Sigmoid colon (tissue), 7 donors: Measurements from ENCODE around the gene ABAT. TPM values are rescaled to one million over a fixed set of nuclear protein-coding genes. Genes with fewer than 3 reads are reported as not detected.

Source experiments
- DNase-seq: peaks from one replicate; pipeline ENCODE4 v3.0.0-alpha.2; 2019
- H3K27ac ChIP-seq, 4 donors: fragments of 200-600 bp; sonication (generic); one replicate each; pipeline ENCODE4 v1.5.1; 2016 to 2019; ENCODE audit warnings: mild to moderate bottlenecking in 1 of 4
- H3K27me3 ChIP-seq, 3 donors: fragments of 200-600 bp; sonication (generic); one replicate each; pipeline ENCODE4 v1.5.1; 2019; ENCODE audit warnings: mild to moderate bottlenecking in 1 of 3
- H3K36me3 ChIP-seq, 4 donors: fragments of 200-600 bp; sonication (generic); one replicate each; pipeline ENCODE4 v1.5.1; 2016 to 2019
- H3K4me1 ChIP-seq, 4 donors: fragments of 200-600 bp; sonication (generic); one replicate each; pipeline ENCODE4 v1.5.1; 2017 to 2019
- H3K4me3 ChIP-seq, 4 donors: fragments of 200-600 bp; sonication (generic); one replicate each; pipeline ENCODE4 v1.5.1; 2017 to 2019; ENCODE audit warnings: mild to moderate bottlenecking in 2 of 4, moderate library complexity in 1 of 4
- H3K9me3 ChIP-seq, 4 donors: fragments of 200-600 bp in 3 of 4; sonication (generic) in 3 of 4; one replicate each; pipeline versions ENCODE4 v1.5.1 to v1.6.1; 2013 to 2019
- EP300 ChIP-seq, 4 donors: sonication (generic); formaldehyde crosslinking; IDR thresholded peaks; one replicate each; pipeline ENCODE4 v1.6.1; 2017; ENCODE audit warnings: antibody characterized with exemption in 4 of 4
- POLR2A ChIP-seq, 2 donors: fragments of 450-650 bp; IDR thresholded peaks; one replicate each; pipeline ENCODE4 v1.6.1; 2016; ENCODE audit warnings: antibody characterized with exemption in 2 of 2, mild to moderate bottlenecking in 2 of 2, moderate library complexity in 2 of 2
- POLR2AphosphoS5 ChIP-seq, 4 donors: sonication (generic); formaldehyde crosslinking; IDR thresholded peaks; one replicate each; pipeline ENCODE4 v1.6.1; 2017; ENCODE audit warnings: antibody characterized with exemption in 4 of 4
- WGBS, 2 donors: extraction: QIAGEN DNeasy Blood & Tissue Kit; methylation state at CpG; one replicate each; pipeline ENCODE4 v1.1.7; 2013; 5-methylcytosine and 5-hydroxymethylcytosine counted together
- intact Hi-C: fragments of 100-400 bp; cut with DNase I; formaldehyde crosslinking; loops from one replicate; pipeline ENCODE4 v1.15.1; 2023
- polyA plus RNA-seq, 3 donors: library from polyadenylated mRNA; stranded (reverse); fragments of 200-250 nt; gene quantifications; one replicate each; pipeline ENCODE4 v1.2.3, GENCODE V29; 2013
- total RNA-seq, 4 donors: library from RNA; depleted of rRNA; stranded (reverse); fragments of >200 nt; gene quantifications; one replicate each; pipeline ENCODE4 v1.1.0, GENCODE V29; 2016
- TF ChIP-seq, protein P1 (sequence below), 4 experiments: fragments of 450-650 bp in 3 of 4; fragments of 200-600 bp in 1 of 4; IDR thresholded peaks; one replicate each; pipeline ENCODE4 v1.5.1; 2016 to 2019; ENCODE audit warnings: antibody characterized with exemption in 4 of 4, mild to moderate bottlenecking in 3 of 4, moderate library complexity in 2 of 4
- donor health status: healthy with polysubstance abuse.
- donor health status: Bipolar disorder and iron deficiency.
- donor health status: healthy.

ABAT gene
- total and polyA plus RNA-seq, 7 donors = 4.1 to 12.0 (median 8.2) TPM

DNA sequence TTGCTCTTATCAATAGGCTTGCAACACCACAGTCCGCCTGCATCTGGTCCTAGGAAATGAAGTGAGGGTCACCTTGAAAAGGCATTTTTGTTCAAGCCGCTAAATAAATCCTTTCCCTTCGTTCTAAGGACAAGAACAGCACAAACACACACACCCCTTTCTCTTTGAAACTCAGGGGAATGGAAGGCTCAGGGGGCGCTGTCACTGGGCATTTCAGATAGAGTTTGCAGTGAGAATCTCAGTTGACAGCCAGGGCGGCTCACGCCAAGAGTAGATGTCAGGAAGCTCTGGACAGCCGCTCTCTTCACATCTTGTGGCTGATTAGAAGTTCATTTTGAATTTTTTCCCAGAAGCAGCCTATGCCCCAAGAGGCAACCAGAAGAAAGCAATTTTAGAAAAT is 39.8 kb downstream of the ABAT start:
- Histone ChIP-seq H3K27ac (no peak overlapping the region), H3K4me1 (no peaks in the 10 kb centered on the region), H3K27me3 (no peaks in the 10 kb centered on the region), H3K36me3 (no peaks in the 10 kb centered on the region), H3K9me3 (peaks cover 0 to 6% (median 1%) of the 10 kb centered on the region in 4 donors), H3K4me3 (no peak overlapping the region)
- 92 to 94% methylated on average over 7 of the region's 7 CpGs for WGBS, 2 donors
- no peak for DNase-seq
- TF ChIP-seq, protein P1, sequence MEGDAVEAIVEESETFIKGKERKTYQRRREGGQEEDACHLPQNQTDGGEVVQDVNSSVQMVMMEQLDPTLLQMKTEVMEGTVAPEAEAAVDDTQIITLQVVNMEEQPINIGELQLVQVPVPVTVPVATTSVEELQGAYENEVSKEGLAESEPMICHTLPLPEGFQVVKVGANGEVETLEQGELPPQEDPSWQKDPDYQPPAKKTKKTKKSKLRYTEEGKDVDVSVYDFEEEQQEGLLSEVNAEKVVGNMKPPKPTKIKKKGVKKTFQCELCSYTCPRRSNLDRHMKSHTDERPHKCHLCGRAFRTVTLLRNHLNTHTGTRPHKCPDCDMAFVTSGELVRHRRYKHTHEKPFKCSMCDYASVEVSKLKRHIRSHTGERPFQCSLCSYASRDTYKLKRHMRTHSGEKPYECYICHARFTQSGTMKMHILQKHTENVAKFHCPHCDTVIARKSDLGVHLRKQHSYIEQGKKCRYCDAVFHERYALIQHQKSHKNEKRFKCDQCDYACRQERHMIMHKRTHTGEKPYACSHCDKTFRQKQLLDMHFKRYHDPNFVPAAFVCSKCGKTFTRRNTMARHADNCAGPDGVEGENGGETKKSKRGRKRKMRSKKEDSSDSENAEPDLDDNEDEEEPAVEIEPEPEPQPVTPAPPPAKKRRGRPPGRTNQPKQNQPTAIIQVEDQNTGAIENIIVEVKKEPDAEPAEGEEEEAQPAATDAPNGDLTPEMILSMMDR (IDR thresholded peaks at IDR 0.05) = no peak
- TF ChIP-seq EP300 (IDR thresholded peaks at IDR 0.05) (no peak), POLR2A (IDR thresholded peaks at IDR 0.05) (no peak), POLR2AphosphoS5 (IDR thresholded peaks at IDR 0.05) (no peak)
- intact Hi-C loops = no loop called here

DNA sequence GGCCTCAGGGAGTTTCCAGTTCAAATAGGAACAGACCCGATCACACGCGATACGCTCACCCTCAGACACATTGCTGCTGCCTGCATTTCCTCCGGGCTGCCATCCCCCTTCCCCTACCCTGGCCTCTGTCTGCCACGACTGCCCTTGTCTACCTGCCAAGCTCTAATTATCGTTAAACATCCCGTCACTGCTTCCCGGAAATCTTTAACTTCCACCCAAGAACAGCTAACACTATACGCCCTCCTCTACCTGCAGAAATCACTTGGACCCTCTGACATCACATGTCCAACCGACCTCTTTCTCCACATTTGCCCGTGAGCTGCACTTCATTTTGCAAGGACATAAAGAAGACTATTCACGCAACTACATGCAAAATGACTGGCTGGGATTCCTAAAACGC is 40.4 kb downstream of the ABAT start:
- DNase-seq = no peak
- Histone ChIP-seq H3K27me3 (no peaks in the 10 kb centered on the region), H3K4me1 (no peaks in the 10 kb centered on the region), H3K9me3 (peaks cover 0 to 6% (median 1%) of the 10 kb centered on the region in 4 donors), H3K4me3 (no peak overlapping the region), H3K36me3 (no peaks in the 10 kb centered on the region), H3K27ac (no peak overlapping the region)
- intact Hi-C loops = no loop called here
- TF ChIP-seq POLR2A (IDR thresholded peaks at IDR 0.05) = no peak
- TF ChIP-seq, protein P1 (IDR thresholded peaks at IDR 0.05) = no peak
- no peak for TF ChIP-seq POLR2AphosphoS5 (IDR thresholded peaks at IDR 0.05)
- TF ChIP-seq EP300 (IDR thresholded peaks at IDR 0.05) = no peak
- WGBS, 2 donors = 50 to 76% methylated on average over 14 of the region's 14 CpGs

DNA sequence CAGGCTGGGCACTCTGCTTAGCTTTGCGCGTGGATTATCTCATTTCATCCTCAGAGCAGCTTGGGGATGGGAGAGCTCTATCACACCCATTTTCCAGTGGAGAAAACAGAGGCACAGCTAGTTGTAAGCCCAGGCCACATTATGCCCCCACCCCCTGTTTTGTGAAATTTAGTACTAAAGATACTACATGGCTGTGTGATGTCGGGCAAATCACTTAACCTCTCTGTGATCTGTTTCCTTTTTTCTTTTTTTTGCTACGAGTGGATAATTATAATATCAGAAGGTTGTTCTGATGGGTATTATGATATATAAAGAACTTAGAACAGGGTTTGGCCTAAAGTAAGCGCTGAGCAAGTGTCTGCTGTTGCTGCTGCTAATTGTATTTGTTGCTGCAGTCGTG is 41.6 kb downstream of the ABAT start:
- H3K4me3 ChIP-seq = no peak overlapping the region
- H3K4me1 ChIP-seq = no peaks in the 10 kb centered on the region
- H3K36me3 ChIP-seq = no peaks in the 10 kb centered on the region
- DNase-seq = no peak
- intact Hi-C loops = no loop called here
- 92 to 94% methylated on average over 6 of the region's 6 CpGs for WGBS, 2 donors
- H3K27ac ChIP-seq = no peak overlapping the region
- H3K27me3 ChIP-seq = no peaks in the 10 kb centered on the region
- TF ChIP-seq POLR2A (IDR thresholded peaks at IDR 0.05) (no peak), POLR2AphosphoS5 (IDR thresholded peaks at IDR 0.05) (no peak), EP300 (IDR thresholded peaks at IDR 0.05) (no peak)
- TF ChIP-seq, protein P1 (IDR thresholded peaks at IDR 0.05) = no peak
- H3K9me3 ChIP-seq = peaks cover 0 to 6% (median 1%) of the 10 kb centered on the region in 4 donors

DNA sequence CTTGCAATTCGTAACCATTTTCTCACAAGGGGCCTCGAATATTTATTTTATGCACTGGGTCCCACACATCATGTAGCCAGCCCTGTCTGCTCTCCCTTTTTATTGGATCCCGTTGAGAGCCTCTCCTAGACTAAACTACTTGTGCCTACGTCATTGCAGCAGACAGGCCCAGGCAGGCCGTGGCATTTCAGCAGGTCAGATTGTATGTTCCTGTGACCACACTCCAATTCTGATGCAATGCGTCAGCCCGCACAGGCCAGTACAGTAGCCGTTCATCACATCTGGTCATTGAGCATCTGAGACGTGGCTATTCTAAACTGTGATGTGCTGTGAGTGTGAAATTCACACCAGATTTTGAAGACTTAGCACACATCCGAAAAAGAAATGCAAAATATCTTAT is 42.2 kb downstream of the ABAT start:
- DNase-seq = no peak
- Histone ChIP-seq H3K4me1 (no peaks in the 10 kb centered on the region), H3K36me3 (no peaks in the 10 kb centered on the region), H3K9me3 (peaks cover 0 to 6% (median 1%) of the 10 kb centered on the region in 4 donors), H3K4me3 (no peak overlapping the region), H3K27me3 (no peaks in the 10 kb centered on the region), H3K27ac (no peak overlapping the region)
- no peak for TF ChIP-seq POLR2AphosphoS5 (IDR thresholded peaks at IDR 0.05)
- TF ChIP-seq EP300 (IDR thresholded peaks at IDR 0.05) = no peak
- TF ChIP-seq, protein P1 (IDR thresholded peaks at IDR 0.05) = no peak
- intact Hi-C loops = no loop called here
- 83 to 90% methylated on average over 10 of the region's 10 CpGs for WGBS, 2 donors

DNA sequence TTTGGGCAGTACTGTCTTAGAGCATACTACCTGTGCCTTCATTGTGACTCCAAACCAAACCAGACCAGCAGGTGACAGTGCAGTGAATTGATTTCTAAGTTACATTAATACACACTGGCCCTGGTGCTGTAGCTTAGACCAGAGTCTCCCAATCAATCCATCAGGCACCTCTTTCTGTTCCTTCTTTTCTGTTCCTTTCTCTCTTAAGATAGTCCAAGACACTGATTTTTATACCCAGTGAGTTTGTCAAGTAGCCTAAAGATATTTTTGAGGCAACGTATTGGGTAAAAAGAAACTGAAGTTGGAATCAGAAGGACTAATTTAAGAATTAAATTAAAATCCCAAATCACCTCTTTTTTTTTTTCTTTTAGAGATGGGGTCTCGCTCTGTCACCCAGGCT is 43.1 kb downstream of the ABAT start:
- TF ChIP-seq POLR2AphosphoS5 (IDR thresholded peaks at IDR 0.05) (no peak), POLR2A (IDR thresholded peaks at IDR 0.05) (no peak), EP300 (IDR thresholded peaks at IDR 0.05) (no peak)
- TF ChIP-seq, protein P1 (IDR thresholded peaks at IDR 0.05) = no peak
- intact Hi-C loops = no loop called here
- no peak for DNase-seq
- Histone ChIP-seq H3K27me3 (no peaks in the 10 kb centered on the region), H3K4me1 (no peaks in the 10 kb centered on the region), H3K36me3 (no peaks in the 10 kb centered on the region), H3K27ac (no peak overlapping the region), H3K9me3 (peaks cover 0 to 6% (median 1%) of the 10 kb centered on the region in 4 donors), H3K4me3 (no peak overlapping the region)
- WGBS, 2 donors = 93 to 97% methylated on average over 2 of the region's 2 CpGs
